CD14-positive monocyte (primary cell): ENCODE results near the gene JPH2. TPM values are rescaled to one million over a fixed set of nuclear protein-coding genes. Genes with fewer than 3 reads are reported as not detected.

Source experiments
- DNase-seq, 3 donors: peaks; one replicate each; pipeline ENCODE4 v3.0.0-alpha.2; 2011 to 2022
- H2AFZ ChIP-seq: 2 replicates; pipeline ENCODE4 v1.6.0; 2012; ENCODE audit warnings: mild to moderate bottlenecking, low read depth, low read length, inconsistent platforms; ENCODE audit not compliant: insufficient read depth, poor library complexity, severe bottlenecking
- H3K27ac ChIP-seq, 2 donors: 1 replicate in 1 of 2; 2 replicates in 1 of 2; pipeline ENCODE4 v1.5.1; 2012 to 2013; ENCODE audit warnings: low read length in 2 of 2, control low read depth in 1 of 2, inconsistent platforms in 1 of 2, low read depth in 1 of 2, mild to moderate bottlenecking in 1 of 2
- H3K27me3 ChIP-seq, 2 donors: one replicate each; pipeline versions ENCODE4 v1.6.0 to v1.6.1; 2011 to 2013; ENCODE audit warnings: low read length in 2 of 2; ENCODE audit not compliant: control insufficient read depth in 2 of 2, insufficient read depth in 2 of 2
- H3K36me3 ChIP-seq, 2 donors: replicated peaks in 1 of 2; 1 replicate in 1 of 2; 2 replicates in 1 of 2; pipeline versions ENCODE4 v1.5.1 to v1.6.1; 2012 to 2013; ENCODE audit warnings: low read length in 2 of 2, control low read depth in 1 of 2, inconsistent platforms in 1 of 2, mild to moderate bottlenecking in 1 of 2; ENCODE audit not compliant: insufficient read depth in 2 of 2, control insufficient read depth in 1 of 2
- H3K4me1 ChIP-seq, 2 donors: 1 replicate in 1 of 2; 2 replicates in 1 of 2; pipeline versions ENCODE4 v1.5.1 to v1.6.1; 2012 to 2013; ENCODE audit warnings: low read length in 2 of 2, control low read depth in 1 of 2, inconsistent platforms in 1 of 2, mild to moderate bottlenecking in 1 of 2, moderate library complexity in 1 of 2; ENCODE audit not compliant: insufficient read depth in 2 of 2, control insufficient read depth in 1 of 2
- H3K4me2 ChIP-seq: replicated peaks from 2 replicates; pipeline ENCODE3; 2012; ENCODE audit warnings: low read length, moderate library complexity, mild to moderate bottlenecking; ENCODE audit not compliant: poor library complexity, severe bottlenecking; ENCODE audit errors: extremely low read depth
- H3K4me3 ChIP-seq, 3 experiments: fragments of 200-600 bp in 1 of 3; sonication (generic) in 1 of 3; replicated peaks in 1 of 3; 1 replicate in 2 of 3; 2 replicates in 1 of 3; pipeline ENCODE4 v1.5.1; 2011 to 2013; ENCODE audit warnings: low read length in 3 of 3, mild to moderate bottlenecking in 3 of 3, control low read depth in 2 of 3, low read depth in 2 of 3, inconsistent platforms in 1 of 3, moderate library complexity in 1 of 3
- H3K79me2 ChIP-seq: 2 replicates; pipeline ENCODE4 v1.6.0; 2012; ENCODE audit warnings: mild to moderate bottlenecking, control low read depth, inconsistent platforms, low read length, moderate library complexity; ENCODE audit not compliant: insufficient read depth
- H3K9ac ChIP-seq: 2 replicates; pipeline ENCODE4 v1.6.0; 2017; ENCODE audit warnings: low read length, mild to moderate bottlenecking; ENCODE audit not compliant: insufficient read depth, poor library complexity, severe bottlenecking
- H3K9me3 ChIP-seq, 2 donors: replicated peaks in 1 of 2; 1 replicate in 1 of 2; 2 replicates in 1 of 2; pipeline versions ENCODE4 v1.5.1 to v1.6.1; 2012 to 2013; ENCODE audit warnings: low read length in 2 of 2, control low read depth in 1 of 2; ENCODE audit not compliant: control insufficient read depth in 1 of 2, insufficient read depth in 1 of 2
- H4K20me1 ChIP-seq: 2 replicates; pipeline ENCODE4 v1.6.0; 2012; ENCODE audit warnings: mild to moderate bottlenecking, low read length, control low read depth, moderate library complexity; ENCODE audit not compliant: insufficient read depth
- H3K27ac Mint-ChIP-seq, 7 donors: one replicate each; pipeline ENCODE4 v1.8.0; 2020; ENCODE audit warnings: mild to moderate bottlenecking in 7 of 7, mixed read lengths in 7 of 7, moderate library complexity in 6 of 7, inconsistent platforms in 2 of 7
- H3K27me3 Mint-ChIP-seq, 3 donors: one replicate each; pipeline ENCODE4 v1.8.0; 2021 to 2022; ENCODE audit warnings: low read depth in 3 of 3, mild to moderate bottlenecking in 3 of 3, mixed read lengths in 3 of 3, moderate library complexity in 3 of 3, inconsistent platforms in 1 of 3
- H3K36me3 Mint-ChIP-seq, 2 donors: one replicate each; pipeline ENCODE4 v1.8.0; 2020; ENCODE audit warnings: mixed read lengths in 2 of 2, inconsistent platforms in 1 of 2, mild to moderate bottlenecking in 1 of 2
- H3K4me1 Mint-ChIP-seq: one replicate; pipeline ENCODE4 v1.8.0; 2020; ENCODE audit warnings: mild to moderate bottlenecking, mixed read lengths
- H3K4me3 Mint-ChIP-seq, 2 donors: one replicate each; pipeline ENCODE4 v1.8.0; 2020; ENCODE audit warnings: mild to moderate bottlenecking in 2 of 2, mixed read lengths in 2 of 2, moderate library complexity in 1 of 2
- H3K9me3 Mint-ChIP-seq, 7 donors: one replicate each; pipeline ENCODE4 v1.8.0; 2020 to 2022; ENCODE audit warnings: mixed read lengths in 7 of 7, mild to moderate bottlenecking in 6 of 7, moderate library complexity in 6 of 7, inconsistent platforms in 2 of 7
- WGBS: methylation state at CpG from one replicate; pipeline ENCODE4 v1.1.5; 2013; ENCODE audit warnings: missing lambda C conversion rate; ENCODE audit not compliant: insufficient coverage; 5-methylcytosine and 5-hydroxymethylcytosine counted together
- intact Hi-C, 2 donors: fragments of 100-400 bp; cut with micrococcal nuclease; formaldehyde crosslinking; loops; one replicate each; pipeline versions ENCODE4 v1.15.0 to v1.15.1; 2023
- polyA plus RNA-seq, 3 donors: library from polyadenylated mRNA; depleted of rRNA in 1 of 3; unstranded in 2 of 3; stranded (reverse) in 1 of 3; fragments of 300-500 nt in 2 of 3; fragments of >200 nt in 1 of 3; fragmentation: Illumina TruSeq in 2 of 3; gene quantifications; 1 replicate in 2 of 3; 2 replicates in 1 of 3; pipeline ENCODE4 v1.2.3, GENCODE V29; 2012 to 2021
- TF ChIP-seq, protein P1 (sequence below): fragments of 200-600 bp; IDR thresholded peaks from one replicate; pipeline ENCODE4 v1.8.0; 2022; ENCODE audit warnings: antibody characterized with exemption, mild to moderate bottlenecking

The JPH2 gene
- polyA plus RNA-seq, 3 donors, result not detected

DNA sequence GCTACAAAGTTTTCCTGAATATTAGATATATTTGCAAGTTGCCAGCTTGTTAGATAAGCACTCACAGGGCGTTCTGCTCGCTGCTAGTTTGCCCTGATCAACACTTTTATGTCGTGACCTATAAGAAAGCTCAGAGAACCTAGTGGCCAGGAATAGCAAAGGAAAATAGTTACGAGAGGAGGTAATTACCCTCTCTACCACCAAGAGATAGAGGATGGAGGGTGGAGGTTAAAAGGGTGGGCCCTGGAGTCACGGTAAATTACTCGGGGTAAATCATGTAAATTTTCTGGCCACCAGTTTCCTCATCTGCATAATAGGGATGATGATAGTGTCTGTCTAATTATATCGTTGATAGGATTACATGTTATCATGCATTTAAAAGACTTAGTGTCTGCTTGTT, 87.2 kb downstream of the JPH2 start:
- peaks cover 0 to 6% of the 10 kb centered on the region in 2 donors for H3K27me3 ChIP-seq
- WGBS, result no CpG with 5 or more reads among the region's 7 CpGs
- no peak overlapping the region for H3K4me3 ChIP-seq
- no peak overlapping the region for H3K27ac ChIP-seq
- Mint-ChIP-seq H3K9me3 (peaks cover 0 to 7% (median 0%) of the 10 kb centered on the region in 7 donors), H3K4me1 (no peaks in the 10 kb centered on the region), H3K27me3 (peaks cover 2 to 10% (median 10%) of the 10 kb centered on the region in 3 donors), H3K36me3 (no peaks in the 10 kb centered on the region), H3K27ac (no peak overlapping the region), H3K4me3 (no peak overlapping the region)
- intact Hi-C loops, result no loop called here
- no peak overlapping the region for H3K4me2 ChIP-seq
- no peaks in the 10 kb centered on the region for H3K9me3 ChIP-seq
- H3K9ac ChIP-seq, result no peak overlapping the region
- TF ChIP-seq, protein P1, sequence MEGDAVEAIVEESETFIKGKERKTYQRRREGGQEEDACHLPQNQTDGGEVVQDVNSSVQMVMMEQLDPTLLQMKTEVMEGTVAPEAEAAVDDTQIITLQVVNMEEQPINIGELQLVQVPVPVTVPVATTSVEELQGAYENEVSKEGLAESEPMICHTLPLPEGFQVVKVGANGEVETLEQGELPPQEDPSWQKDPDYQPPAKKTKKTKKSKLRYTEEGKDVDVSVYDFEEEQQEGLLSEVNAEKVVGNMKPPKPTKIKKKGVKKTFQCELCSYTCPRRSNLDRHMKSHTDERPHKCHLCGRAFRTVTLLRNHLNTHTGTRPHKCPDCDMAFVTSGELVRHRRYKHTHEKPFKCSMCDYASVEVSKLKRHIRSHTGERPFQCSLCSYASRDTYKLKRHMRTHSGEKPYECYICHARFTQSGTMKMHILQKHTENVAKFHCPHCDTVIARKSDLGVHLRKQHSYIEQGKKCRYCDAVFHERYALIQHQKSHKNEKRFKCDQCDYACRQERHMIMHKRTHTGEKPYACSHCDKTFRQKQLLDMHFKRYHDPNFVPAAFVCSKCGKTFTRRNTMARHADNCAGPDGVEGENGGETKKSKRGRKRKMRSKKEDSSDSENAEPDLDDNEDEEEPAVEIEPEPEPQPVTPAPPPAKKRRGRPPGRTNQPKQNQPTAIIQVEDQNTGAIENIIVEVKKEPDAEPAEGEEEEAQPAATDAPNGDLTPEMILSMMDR, result no peak
- H3K79me2 ChIP-seq, result no peaks in the 10 kb centered on the region
- no peak overlapping the region for H2AFZ ChIP-seq
- H3K4me1 ChIP-seq, result no peaks in the 10 kb centered on the region
- H4K20me1 ChIP-seq, result no peaks in the 10 kb centered on the region
- DNase-seq, result no peak
- H3K36me3 ChIP-seq, result no peaks in the 10 kb centered on the region

DNA sequence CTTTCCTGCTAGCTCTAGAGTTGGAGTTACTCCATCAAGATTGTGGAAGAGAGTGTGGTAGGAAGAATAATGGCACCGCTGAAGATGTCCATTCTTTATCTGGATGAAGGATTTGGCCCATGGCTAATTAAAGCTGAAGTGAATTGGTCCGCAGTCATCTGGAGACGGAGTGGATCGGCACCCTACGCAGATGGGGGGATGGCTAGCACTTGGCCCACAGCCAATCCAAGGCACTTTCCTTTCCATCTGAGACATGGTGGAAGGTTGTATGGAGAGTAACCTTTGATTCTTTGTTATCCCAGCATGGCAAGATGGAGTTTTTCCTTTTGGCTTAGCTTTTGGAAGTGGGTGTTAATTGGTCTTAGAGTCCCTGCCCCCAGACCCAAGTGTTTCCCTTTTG, 88.3 kb downstream of the JPH2 start:
- no peak overlapping the region for H3K4me3 ChIP-seq
- no peak overlapping the region for H3K4me2 ChIP-seq
- no peak overlapping the region for H3K9ac ChIP-seq
- H3K4me3 Mint-ChIP-seq, result no peak overlapping the region
- TF ChIP-seq, protein P1, result no peak
- H3K27me3 Mint-ChIP-seq, result peaks cover 2 to 7% (median 6%) of the 10 kb centered on the region in 3 donors
- no peak overlapping the region for H3K27ac Mint-ChIP-seq
- H3K4me1 ChIP-seq, result no peaks in the 10 kb centered on the region
- no peaks in the 10 kb centered on the region for H3K36me3 ChIP-seq
- peaks cover 0 to 7% (median 0%) of the 10 kb centered on the region in 7 donors for H3K9me3 Mint-ChIP-seq
- no peak overlapping the region for H2AFZ ChIP-seq
- DNase-seq, result no peak
- H4K20me1 ChIP-seq, result no peaks in the 10 kb centered on the region
- H3K27me3 ChIP-seq, result peaks cover 0 to 5% of the 10 kb centered on the region in 2 donors
- H3K4me1 Mint-ChIP-seq, result no peaks in the 10 kb centered on the region
- no CpG with 5 or more reads among the region's 5 CpGs for WGBS
- H3K36me3 Mint-ChIP-seq, result no peaks in the 10 kb centered on the region
- no peaks in the 10 kb centered on the region for H3K79me2 ChIP-seq
- no peak overlapping the region for H3K27ac ChIP-seq
- no peaks in the 10 kb centered on the region for H3K9me3 ChIP-seq
- intact Hi-C loops, result no loop called here
